HEK293T (cell line): ENCODE results near the gene SLC16A3.

Experiments
- CTCF ChIA-PET: fragments of 350-600 bp; formaldehyde crosslinking; extraction: SDS; loops from one replicate; lab custom pipeline; 2021; ENCODE audit warnings: antibody characterized with exemption, inconsistent platforms; lab: Yijun Ruan, JAX
- POLR2A ChIA-PET: fragments of 350-600 bp; formaldehyde crosslinking; extraction: SDS; loops from one replicate; lab custom pipeline; 2020; ENCODE audit warnings: antibody characterized with exemption, inconsistent platforms; lab: Yijun Ruan, JAX
- DNase-seq: peaks from one replicate; pipeline ENCODE4 v3.0.0; 2012; ENCODE audit warnings: mixed read lengths; ENCODE audit errors: extremely low spot score
- ARNT ChIP-seq: fragments of 450-650 bp; IDR thresholded peaks from 2 replicates; pipeline ENCODE4 v1.6.1; 2017; ENCODE audit warnings: mild to moderate bottlenecking
- BHLHE40 ChIP-seq: fragments of 450-650 bp; IDR thresholded peaks from 2 replicates; pipeline ENCODE4 v1.6.1; 2016; ENCODE audit warnings: mild to moderate bottlenecking, moderate library complexity, borderline replicate concordance
- CTBP1 ChIP-seq: fragments of 450-650 bp; IDR thresholded peaks from 2 replicates; pipeline ENCODE4 v1.6.1; 2016; ENCODE audit warnings: borderline replicate concordance
- ELF4 ChIP-seq: fragments of 450-650 bp; IDR thresholded peaks from 2 replicates; pipeline ENCODE4 v1.6.1; 2017; ENCODE audit warnings: antibody characterized with exemption
- FOXA1 ChIP-seq: fragments of 450-650 bp; IDR thresholded peaks from 2 replicates; pipeline ENCODE4 v1.6.1; 2016; ENCODE audit warnings: mild to moderate bottlenecking
- FOXK2 ChIP-seq: fragments of 450-650 bp; IDR thresholded peaks from 2 replicates; pipeline ENCODE4 v1.6.1; 2016; ENCODE audit warnings: mild to moderate bottlenecking
- FOXM1 ChIP-seq: fragments of 450-650 bp; IDR thresholded peaks from 2 replicates; pipeline ENCODE4 v1.6.1; 2017; ENCODE audit warnings: mild to moderate bottlenecking, borderline replicate concordance
- HDGF ChIP-seq: fragments of 450-650 bp; IDR thresholded peaks from 2 replicates; pipeline ENCODE4 v1.6.1; 2017; ENCODE audit warnings: antibody characterized with exemption, borderline replicate concordance
- L3MBTL2 ChIP-seq: fragments of 450-650 bp; conservative IDR thresholded peaks from 2 replicates; pipeline ENCODE4 v1.6.1; 2016; ENCODE audit warnings: mild to moderate bottlenecking
- LEF1 ChIP-seq: fragments of 450-650 bp; IDR thresholded peaks from 2 replicates; pipeline ENCODE4 v1.6.1; 2017; ENCODE audit warnings: mild to moderate bottlenecking, borderline replicate concordance
- NFRKB ChIP-seq: fragments of 450-650 bp; IDR thresholded peaks from 2 replicates; pipeline ENCODE4 v1.6.1; 2016; ENCODE audit warnings: mild to moderate bottlenecking, moderate library complexity
- PKNOX1 ChIP-seq: fragments of 450-650 bp; IDR thresholded peaks from 2 replicates; pipeline ENCODE4 v1.6.1; 2016
- SP1 ChIP-seq: fragments of 450-650 bp; IDR thresholded peaks from 2 replicates; pipeline ENCODE4 v1.6.1; 2017
- SUZ12 ChIP-seq: fragments of 450-650 bp; IDR thresholded peaks from 2 replicates; pipeline ENCODE4 v1.6.1; 2016; ENCODE audit warnings: mild to moderate bottlenecking
- TARDBP ChIP-seq: fragments of 450-650 bp; IDR thresholded peaks from 2 replicates; pipeline ENCODE4 v1.6.1; 2016
- ZNF384 ChIP-seq: fragments of 450-650 bp; IDR thresholded peaks from 2 replicates; pipeline ENCODE4 v1.6.1; 2016

The SLC16A3 gene

DNA sequence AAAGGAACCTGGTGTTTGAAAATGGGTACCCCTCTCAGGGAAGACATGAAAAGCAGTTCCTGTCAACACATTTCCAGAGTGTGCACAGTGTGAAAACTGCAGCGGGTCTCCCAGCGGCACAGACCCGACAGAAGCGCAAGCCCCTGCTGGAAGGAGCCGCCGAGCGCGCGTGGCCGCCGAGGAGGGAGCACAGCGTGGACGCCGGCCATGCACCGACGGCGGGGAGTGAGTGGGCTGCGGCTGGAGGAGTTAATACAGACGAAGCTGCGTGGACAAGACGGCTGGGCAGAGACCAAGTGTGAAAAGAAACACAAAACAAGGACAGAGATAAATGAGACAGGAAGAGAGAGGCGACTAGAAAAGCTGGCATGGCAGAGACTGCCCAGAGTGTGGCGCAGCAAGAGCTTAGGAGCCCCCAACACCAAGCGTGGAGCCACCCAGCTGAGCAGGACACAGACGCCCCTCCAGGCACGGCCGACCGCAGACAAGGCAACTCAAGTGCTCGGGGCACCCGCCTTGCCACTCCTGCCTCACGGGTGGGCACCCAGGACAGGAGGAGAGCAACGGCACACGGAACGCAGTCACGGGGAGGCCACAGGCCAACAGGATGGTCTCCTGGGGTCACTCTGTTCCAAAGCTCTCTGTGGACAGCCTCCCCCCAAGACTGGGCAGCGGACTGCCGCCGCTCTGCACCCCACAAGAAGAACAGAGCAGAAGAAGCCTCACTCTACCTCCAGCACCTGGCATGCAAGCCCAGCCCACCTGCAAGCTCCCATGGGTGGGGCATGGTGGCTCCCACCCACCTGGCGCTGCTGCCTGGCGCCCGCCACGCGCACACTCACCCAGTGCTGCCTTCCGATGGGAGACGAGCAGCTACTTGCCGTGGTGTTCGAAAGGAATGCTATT lies 16.5 kb downstream of the SLC16A3 start:
- ChIA-PET CTCF (no interaction called here), POLR2A (no interaction called here)

GRCh38 chr17:82246040-82246364 lies 17.2 kb downstream of the SLC16A3 start:
- POLR2A ChIA-PET: no interaction called here
- no peak for DNase-seq
- TF ChIP-seq FOXA1 (no peak), SUZ12 (no peak), FOXK2 (no peak), HDGF (no peak), CTBP1 (no peak), LEF1 (no peak), ELF4 (no peak), NFRKB (no peak), ZNF384 (no peak), PKNOX1 (no peak), L3MBTL2 (no peak), FOXM1 (no peak), SP1 (no peak), TARDBP (no peak), BHLHE40 (no peak), ARNT (no peak)
- CTCF ChIA-PET: no interaction called here

More for the DNA sequence above, 16.5 kb downstream of the SLC16A3 start:
- TF ChIP-seq HDGF (no peak), TARDBP (no peak), FOXM1 (no peak), FOXA1 (no peak), CTBP1 (no peak), SUZ12 (no peak), ARNT (no peak), ZNF384 (no peak), SP1 (no peak), NFRKB (no peak), PKNOX1 (no peak), LEF1 (no peak)
- no peak for DNase-seq

DNA sequence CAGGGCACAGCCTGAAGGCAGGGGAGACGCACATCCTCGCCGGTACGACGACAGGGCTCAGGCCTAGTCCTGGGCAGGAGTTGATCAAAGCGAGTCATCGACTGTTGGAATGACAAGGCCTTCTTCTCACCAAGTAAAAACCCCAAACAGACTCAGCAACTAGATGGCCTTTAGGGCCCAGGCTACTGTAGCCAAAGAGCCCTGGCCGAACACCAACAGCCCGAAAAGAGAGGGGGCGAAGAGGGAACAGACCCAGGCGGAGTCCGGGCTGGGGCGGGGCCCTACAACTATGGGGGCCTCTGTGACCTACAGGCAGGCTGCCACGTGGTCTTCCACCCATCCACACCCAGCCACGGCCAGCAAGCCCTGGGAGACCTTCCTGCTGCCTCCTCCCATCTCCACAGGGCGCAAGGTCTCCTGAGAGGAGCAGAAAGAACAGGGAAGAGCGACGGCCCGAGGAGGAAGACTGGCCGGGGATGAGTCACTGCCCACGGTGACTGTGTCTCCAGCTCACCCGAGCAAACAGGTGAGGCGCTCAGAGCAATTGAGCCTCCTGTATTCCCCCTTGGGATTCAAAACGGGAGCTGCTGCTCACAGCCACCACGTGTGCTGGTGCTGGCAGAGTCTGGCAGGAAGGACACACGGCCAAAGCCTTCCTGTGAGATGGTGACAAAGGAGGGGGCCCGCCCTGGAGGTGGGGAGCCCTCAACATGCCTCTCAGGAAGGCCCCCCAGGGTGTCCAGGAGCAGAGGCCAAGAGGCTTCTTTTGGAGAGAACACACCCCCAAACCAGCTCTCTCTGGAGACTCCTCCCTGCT lies 17.7 kb downstream of the SLC16A3 start:
- POLR2A ChIA-PET: no interaction called here
- CTCF ChIA-PET: interaction anchor here (0.7 kb wide), 1 partner anchor 89 kb away, joined by 4 read pairs; no protein-coding TSS in a partner anchor
- TF ChIP-seq ARNT (no peak), ELF4 (no peak), FOXA1 (no peak), BHLHE40 (no peak), PKNOX1 (no peak), HDGF (no peak), LEF1 (no peak), SP1 (no peak), TARDBP (no peak), L3MBTL2 (no peak)
- no peak for DNase-seq

DNA sequence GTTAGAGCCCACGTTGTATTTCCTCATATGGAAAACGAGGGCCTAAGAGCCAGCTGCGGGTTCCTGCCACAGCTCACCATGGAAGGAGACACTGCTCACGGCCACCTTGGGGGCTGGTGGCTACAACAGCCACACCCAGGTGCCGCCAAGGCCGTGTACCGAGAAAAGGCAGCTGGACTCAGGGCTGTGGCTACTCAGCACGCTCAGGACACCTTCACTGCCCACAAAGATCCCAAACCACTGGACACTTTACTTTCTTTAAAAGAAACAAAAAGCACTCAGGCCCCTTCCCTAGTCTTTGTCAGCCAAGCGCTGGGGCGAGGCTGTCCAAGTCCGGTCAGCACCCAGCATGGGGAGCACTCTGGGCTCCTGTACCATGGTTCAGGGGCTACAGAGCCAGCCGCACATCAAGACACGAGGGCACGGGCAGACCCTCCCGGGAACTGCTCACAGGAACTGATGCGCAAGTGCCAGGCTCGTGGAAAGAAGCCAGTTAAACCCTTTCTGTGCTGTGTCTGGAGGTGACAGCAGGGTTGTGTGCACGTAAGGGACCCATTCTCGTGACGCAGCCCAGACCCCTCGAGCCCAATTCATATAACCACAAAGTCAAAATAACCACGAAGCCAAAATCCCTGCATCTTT lies 18.5 kb downstream of the SLC16A3 start:
- DNase-seq: no peak
- TF ChIP-seq ELF4: no peak
- TF ChIP-seq NFRKB: no peak
- no peak for TF ChIP-seq PKNOX1
- no peak for TF ChIP-seq BHLHE40
- TF ChIP-seq ZNF384: no peak
- no peak for TF ChIP-seq ARNT
- no peak for TF ChIP-seq HDGF
- ChIA-PET POLR2A (no interaction called here), CTCF (interaction anchor here (0.7 kb wide), 1 partner anchor 89 kb away, joined by 4 read pairs; no protein-coding TSS in a partner anchor)
